ENCODE measurements around the gene CDY1.
"Not testable (repeated sequence)": the region's sequence is repeated elsewhere in the genome, so short reads cannot be mapped to it uniquely, and the experiment has no call there.

Gene CDY1, protein sequence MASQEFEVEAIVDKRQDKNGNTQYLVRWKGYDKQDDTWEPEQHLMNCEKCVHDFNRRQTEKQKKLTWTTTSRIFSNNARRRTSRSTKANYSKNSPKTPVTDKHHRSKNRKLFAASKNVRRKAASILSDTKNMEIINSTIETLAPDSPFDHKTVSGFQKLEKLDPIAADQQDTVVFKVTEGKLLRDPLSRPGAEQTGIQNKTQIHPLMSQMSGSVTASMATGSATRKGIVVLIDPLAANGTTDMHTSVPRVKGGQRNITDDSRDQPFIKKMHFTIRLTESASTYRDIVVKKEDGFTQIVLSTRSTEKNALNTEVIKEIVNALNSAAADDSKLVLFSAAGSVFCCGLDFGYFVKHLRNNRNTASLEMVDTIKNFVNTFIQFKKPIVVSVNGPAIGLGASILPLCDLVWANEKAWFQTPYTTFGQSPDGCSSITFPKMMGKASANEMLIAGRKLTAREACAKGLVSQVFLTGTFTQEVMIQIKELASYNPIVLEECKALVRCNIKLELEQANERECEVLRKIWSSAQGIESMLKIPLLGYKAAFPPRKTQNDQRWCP

DNA sequence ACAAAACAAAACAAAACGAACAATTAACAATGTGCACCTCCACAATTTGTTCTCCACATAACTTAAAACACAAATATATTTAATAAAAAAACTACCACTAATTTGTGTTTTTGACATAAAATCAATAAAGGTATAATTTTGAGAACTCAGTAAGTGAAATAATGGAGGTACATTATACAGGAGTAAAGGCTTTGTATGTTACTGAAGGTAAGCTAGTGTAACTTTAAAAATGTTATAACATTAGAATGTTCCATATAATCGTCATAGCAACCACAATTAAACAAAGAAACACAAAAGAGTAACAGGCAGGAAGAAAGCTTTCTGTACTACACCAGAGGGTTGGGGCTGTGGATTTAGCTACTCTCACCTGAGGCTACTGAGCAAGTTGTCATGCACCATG lies at the start of gene CDY1:
Gene CDY1 (plus strand): TSS at position 301 of the 400 bp plus-strand sequence. CDS start 326 bp downstream, outside the sequence.
- not testable (repeated sequence) for DNase-seq (ENCODE audit: low spot score)

DNA sequence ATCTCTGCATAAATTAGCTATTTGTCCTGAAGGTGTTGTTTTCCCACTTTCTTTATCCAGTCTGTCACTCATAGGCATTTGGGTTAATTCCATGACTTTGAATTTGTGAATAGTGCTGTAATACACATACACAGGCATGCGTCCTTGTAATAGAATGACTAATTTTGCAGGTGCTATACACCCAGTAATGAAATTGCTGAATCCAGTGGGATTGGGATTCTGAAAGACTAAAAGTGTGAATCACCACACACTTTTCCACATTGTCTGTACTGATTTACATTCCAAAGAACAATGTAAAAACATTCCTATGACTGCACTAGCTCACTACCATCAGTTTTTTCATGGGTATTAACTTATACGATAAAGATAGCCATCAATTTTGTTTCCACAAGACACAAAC lies 28.6 kb upstream of the CDY1 start:
- not testable (repeated sequence) for DNase-seq (ENCODE audit: low spot score)

DNA sequence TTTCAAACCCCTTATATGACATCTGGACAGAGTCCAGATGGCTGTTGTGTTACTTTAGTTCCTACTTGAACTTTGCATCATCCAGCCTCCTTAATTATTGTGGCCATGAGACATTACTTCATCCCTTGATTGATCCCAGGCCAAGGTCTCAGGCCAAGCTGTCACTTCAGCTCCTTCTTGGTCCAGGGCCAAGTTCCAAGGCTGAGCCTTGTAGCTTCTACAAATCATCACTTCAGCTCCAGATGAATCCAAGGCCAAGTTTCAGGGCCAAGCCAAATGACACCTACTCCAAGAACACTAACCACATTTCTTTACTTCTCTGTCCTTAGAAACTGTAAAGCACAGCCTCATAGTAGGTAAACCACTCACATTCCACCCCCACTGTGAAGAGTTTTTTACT lies 1.7 kb upstream of the CDY1 start:
- DNase-seq (ENCODE audit: low spot score), result not testable (repeated sequence)

DNA sequence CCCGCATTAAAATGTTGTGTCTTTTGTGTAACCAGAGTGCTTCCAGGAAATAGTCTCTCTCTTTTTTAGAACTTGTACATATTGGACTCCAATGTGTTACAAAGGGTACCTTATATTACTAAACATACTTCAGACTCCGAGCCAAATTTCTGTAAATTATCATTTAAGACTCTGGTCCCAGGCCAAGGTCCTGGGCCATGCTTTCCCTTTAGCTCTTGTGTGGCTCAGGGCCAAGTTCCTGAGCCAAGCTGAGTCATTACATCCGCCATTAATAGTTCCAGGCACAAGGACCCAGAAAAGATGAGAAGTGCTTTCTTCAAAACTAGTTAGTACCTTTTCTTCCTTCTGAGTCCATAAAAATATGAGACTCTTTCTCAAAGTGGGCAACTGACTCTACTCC lies 4.6 kb downstream of the CDY1 start:
- not testable (repeated sequence) for DNase-seq (ENCODE audit: low spot score)

DNA sequence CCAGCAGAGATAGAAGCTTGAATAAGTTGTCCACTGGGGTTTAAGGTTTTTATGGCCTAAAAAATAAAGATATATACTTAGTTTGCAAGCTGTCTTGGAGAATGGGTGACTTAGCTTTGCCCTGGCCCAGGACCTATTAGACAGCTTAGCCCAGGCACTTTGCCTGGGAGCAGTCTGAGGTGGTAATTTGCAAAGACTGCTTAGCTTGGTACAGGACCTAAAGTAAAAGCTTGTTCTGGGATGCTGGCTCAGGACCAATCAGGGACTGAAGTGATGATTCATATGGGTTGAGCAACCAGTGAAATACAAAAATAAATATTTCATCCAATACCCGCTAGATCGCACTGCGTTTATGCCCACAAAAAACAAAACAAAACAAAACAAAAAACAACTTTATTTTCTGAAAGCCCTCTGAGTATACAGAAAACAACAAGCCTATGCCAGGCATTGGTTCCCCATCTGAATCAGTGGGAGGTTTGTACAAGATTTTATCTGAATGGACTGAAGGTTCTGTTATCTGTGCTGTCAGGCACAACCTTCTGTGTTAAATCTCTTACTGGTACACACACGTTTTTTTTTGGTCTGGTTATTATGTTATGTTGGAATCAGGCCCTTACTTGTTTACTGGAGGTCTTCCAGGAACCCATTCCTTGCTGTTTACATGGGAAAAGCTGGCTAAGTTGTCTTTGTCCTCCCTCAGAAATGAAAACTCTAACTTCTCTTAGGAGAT lies 8.6 kb downstream of the CDY1 start:
- not testable (repeated sequence) for DNase-seq (ENCODE audit: low spot score)

DNA sequence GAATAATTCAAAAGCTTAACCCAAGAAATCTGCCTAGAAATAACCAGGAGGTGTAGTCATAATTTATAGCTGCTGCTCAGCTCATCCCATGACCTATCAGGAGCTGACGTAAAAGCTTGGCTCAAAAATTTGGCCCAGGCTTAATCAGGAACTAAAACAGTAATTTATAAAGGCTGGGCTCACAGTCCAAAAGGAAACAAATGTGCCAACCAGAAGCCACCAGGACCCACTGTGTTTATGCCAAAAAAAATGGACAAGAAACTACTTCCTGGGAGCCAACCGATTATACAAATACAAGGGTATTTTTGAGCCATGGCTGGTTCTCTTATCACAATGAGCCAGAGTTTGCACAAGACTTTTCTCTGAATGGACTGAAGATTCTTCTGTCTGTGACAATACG lies 17.9 kb downstream of the CDY1 start:
- not testable (repeated sequence) for DNase-seq (ENCODE audit: low spot score)

DNA sequence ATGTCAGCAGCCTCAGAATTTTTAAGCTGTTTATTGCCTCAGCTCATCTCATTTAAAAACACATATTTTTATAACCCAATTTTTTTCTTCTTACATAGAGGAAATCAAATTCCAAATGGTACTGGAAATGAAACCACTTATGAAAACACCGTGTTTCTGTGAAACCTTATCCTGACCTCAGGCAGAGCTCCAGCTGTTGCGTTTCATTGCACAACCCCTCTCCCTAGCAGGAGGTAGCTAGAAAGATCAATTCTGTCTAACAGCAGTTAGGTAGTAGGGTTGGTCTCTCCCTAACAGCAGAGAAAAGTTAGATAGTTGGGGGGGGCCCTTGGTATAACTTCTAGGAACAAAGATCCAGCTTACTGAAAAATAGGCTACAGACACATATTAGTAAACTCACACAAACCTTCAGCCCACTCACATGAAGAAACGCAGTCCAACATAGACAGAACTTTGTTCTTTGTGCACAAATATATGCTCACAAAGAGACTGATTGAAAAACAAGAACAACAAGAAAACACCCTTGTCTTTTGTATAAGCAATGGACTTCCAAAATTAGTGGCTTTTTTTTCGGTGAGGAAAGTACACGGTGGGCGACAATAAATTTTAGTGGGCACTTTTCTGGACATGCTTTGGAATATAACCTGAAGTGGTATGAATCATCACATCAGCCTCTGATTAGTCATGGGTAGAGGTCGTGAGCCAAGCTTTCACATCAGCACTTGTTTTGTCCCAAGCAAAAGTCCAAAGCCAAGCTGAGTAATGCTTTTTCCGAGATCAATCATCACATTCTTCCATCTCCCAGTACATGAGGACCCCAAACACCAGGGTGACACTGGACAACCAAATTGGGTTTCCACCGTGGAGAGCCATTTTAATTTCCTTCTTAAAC lies 21.4 kb downstream of the CDY1 start:
- not testable (repeated sequence) for DNase-seq (ENCODE audit: low spot score)
